Spinal cord (tissue), 10 donors: ENCODE data around the gene EYA2. TPM values are rescaled to one million over a fixed set of nuclear protein-coding genes. Genes with fewer than 3 reads are reported as not detected.

Experiments
- DNase-seq, 6 donors: peaks; one replicate each; pipeline versions ENCODE4 v3.0.0 to v3.0.0-alpha.2; 2013 to 2015; ENCODE audit warnings: low spot score in 6 of 6, low read depth in 4 of 6
- H3K27ac ChIP-seq: one replicate; pipeline ENCODE4 v1.5.1; 2013; ENCODE audit warnings: low read depth, low read length, control low read depth
- H3K27me3 ChIP-seq: one replicate; pipeline ENCODE4 v1.6.1; 2013; ENCODE audit warnings: low read length; ENCODE audit not compliant: control insufficient read depth, insufficient read depth
- H3K36me3 ChIP-seq: one replicate; pipeline ENCODE4 v1.6.1; 2013; ENCODE audit warnings: low read length; ENCODE audit not compliant: control insufficient read depth, insufficient read depth
- H3K4me1 ChIP-seq: one replicate; pipeline ENCODE4 v1.6.1; 2013; ENCODE audit warnings: low read length; ENCODE audit not compliant: control insufficient read depth, insufficient read depth
- H3K4me3 ChIP-seq: one replicate; pipeline ENCODE4 v1.5.1; 2013; ENCODE audit warnings: low read depth, low read length, control low read depth
- H3K9me3 ChIP-seq: one replicate; pipeline ENCODE4 v1.6.1; 2013; ENCODE audit warnings: low read length; ENCODE audit not compliant: control insufficient read depth, insufficient read depth
- WGBS: methylation state at CpG from one replicate; pipeline ENCODE4 v1.1.5; 2013; ENCODE audit warnings: missing lambda C conversion rate; ENCODE audit not compliant: insufficient coverage; 5-methylcytosine and 5-hydroxymethylcytosine counted together
- polyA plus RNA-seq, 2 donors: library from polyadenylated mRNA; unstranded; fragments of 120-200 nt; gene quantifications; one replicate each; pipeline ENCODE4 v1.2.1, GENCODE V29; 2013; ENCODE audit not compliant: insufficient read length in 2 of 2
- total RNA-seq, 2 donors: library from RNA; depleted of rRNA in 1 of 2; stranded (reverse); fragments of 120-200 nt in 1 of 2; fragments of >200 nt in 1 of 2; gene quantifications; one replicate each; pipeline versions ENCODE4 v1.2.3 to v1.2.4, GENCODE V29; 2013 to 2014
- donor health status: healthy.

EYA2 gene
- total and polyA plus RNA-seq, 4 donors: 10.7 to 32.7 (median 25.0) TPM

DNA sequence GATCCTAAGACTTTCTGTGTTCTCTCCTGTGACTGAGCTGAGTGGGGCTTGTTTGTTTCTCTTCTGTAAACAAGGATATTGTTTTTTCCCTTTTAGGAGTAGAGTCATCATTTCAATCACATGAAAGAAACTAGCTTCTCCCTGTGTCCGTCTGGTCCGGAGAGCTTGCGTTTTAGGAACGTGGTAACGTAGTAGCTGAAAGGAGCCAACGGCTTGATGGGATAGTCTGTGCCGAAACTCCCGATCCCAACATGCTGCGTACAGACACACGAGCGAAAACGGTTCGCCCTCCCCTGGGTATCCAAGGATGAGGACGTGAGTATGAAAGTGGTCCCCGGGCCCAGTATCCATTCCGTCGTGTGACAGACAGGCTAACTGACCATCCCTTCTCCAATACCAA lies 315.3 kb downstream of the EYA2 start:
- no peaks in the 10 kb centered on the region for H3K9me3 ChIP-seq
- no peak overlapping the region for H3K4me3 ChIP-seq
- H3K27me3 ChIP-seq: no peaks in the 10 kb centered on the region
- no peaks in the 10 kb centered on the region for H3K4me1 ChIP-seq
- 96% methylated on average over 5 of the region's 17 CpGs for WGBS
- H3K36me3 ChIP-seq: peaks cover 49% of the 10 kb centered on the region
- DNase-seq: no peak
- H3K27ac ChIP-seq: no peak overlapping the region

- Histone ChIP-seq H3K4me1 (no peaks in the 10 kb centered on the region), H3K27ac (no peak overlapping the region), H3K27me3 (no peaks in the 10 kb centered on the region), H3K36me3 (peaks cover 53% of the 10 kb centered on the region), H3K4me3 (no peak overlapping the region), H3K9me3 (no peaks in the 10 kb centered on the region)
- no peak for DNase-seq
- WGBS: 95% methylated on average over 7 of the region's 13 CpGs
Measured at GRCh38 chr20:47210470-47210869, 315.8 kb downstream of the EYA2 start.

GRCh38 chr20:47211036-47211435 lies 316.4 kb downstream of the EYA2 start:
- Histone ChIP-seq H3K27ac (no peak overlapping the region), H3K9me3 (no peaks in the 10 kb centered on the region), H3K4me1 (no peaks in the 10 kb centered on the region), H3K36me3 (peaks cover 58% of the 10 kb centered on the region), H3K27me3 (no peaks in the 10 kb centered on the region), H3K4me3 (no peak overlapping the region)
- no peak for DNase-seq
- WGBS: 100% methylated on average over 3 of the region's 7 CpGs

DNA sequence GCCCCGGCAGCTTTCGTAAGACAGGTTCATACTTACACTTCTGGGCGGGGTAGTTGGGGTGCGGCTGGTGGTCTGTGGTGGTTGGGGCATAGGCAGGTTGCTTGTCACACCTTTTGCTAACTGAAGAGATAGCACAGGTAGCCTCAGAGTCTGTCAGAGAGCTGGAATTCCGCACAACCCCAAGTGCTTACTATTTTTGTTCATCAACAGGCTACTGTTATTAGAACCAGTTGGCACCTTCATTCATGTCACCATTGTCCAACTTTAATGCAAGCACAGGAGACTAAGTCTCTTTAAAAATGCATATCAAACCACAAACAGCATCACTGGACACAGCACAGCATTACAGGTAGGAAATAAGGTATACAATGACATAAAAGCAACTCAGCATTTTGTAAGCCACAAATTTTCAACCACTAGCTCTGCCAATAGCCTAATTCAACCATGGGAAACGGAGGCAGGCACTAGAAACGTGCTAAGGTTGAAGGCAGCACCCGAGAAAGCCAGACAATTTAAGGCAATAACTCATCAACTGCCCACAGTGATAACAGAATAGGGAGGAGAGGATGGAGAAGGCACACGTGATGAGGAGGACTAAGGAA lies 318.1 kb downstream of the EYA2 start:
- no peaks in the 10 kb centered on the region for H3K27me3 ChIP-seq
- 96% methylated on average over 3 of the region's 9 CpGs for WGBS
- H3K9me3 ChIP-seq: no peaks in the 10 kb centered on the region
- H3K4me3 ChIP-seq: no peak overlapping the region
- peaks cover 62% of the 10 kb centered on the region for H3K36me3 ChIP-seq
- H3K27ac ChIP-seq: no peak overlapping the region
- H3K4me1 ChIP-seq: no peaks in the 10 kb centered on the region
- DNase-seq: no peak

DNA sequence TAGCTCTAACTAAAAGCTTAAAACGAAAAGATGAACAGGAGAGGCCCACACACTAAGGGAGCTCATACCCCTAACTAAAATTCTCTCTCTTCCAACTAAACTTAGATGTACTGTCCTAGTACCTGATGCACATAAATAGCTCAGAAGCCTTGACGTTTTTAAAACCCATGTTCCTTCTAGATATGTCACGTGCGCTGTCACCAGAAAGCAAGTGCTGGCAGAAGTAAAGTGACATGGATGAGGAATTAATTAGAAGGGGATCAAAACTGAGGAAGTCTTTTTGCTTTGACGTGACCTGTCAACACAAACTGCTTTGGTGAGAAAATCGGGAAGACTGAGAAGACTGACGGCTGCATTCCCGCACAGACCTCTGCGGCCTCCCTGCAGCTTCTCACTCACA lies 319.3 kb downstream of the EYA2 start:
- H3K36me3 ChIP-seq: peaks cover 56% of the 10 kb centered on the region
- no peaks in the 10 kb centered on the region for H3K9me3 ChIP-seq
- H3K4me1 ChIP-seq: no peaks in the 10 kb centered on the region
- no peak overlapping the region for H3K27ac ChIP-seq
- 97% methylated on average over 8 of the region's 9 CpGs for WGBS
- DNase-seq: peak in 1 of 6 donors; percentile 55
- no peaks in the 10 kb centered on the region for H3K27me3 ChIP-seq
- no peak overlapping the region for H3K4me3 ChIP-seq

DNA sequence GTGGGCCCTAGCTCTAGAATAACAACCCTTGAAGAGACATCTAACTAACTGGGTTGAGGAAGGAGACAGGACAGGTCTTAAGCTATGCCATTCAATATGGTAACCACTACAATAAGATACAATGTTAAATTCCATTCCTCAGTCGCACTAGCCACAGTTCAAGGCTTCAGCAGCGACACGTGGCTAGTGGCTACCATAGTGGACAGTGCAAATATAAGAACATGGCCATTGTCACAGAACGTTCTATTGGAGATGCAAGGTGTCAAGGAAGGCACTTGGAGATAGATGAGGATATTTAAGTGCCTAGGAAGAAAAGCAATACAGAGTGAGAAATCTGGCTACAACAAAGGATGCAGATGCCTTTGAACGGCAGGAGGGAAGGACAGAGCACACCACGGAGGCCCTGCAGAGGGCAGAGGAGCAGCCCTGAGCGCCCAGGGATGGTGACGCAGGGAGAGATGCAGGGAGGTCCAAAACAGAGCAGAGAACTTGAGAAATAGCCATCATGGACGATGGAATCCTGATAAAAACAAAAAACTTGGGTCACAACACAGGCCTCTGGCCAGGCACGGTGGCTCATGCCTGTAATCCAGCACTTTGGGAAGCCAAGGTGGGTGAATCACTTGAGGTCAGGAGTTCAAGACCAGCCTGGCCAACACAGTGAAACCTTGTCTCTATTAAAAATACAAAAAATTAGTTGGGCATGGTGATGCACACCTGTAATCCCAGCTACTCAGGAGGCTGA lies 321.2 kb downstream of the EYA2 start:
- Histone ChIP-seq H3K4me1 (no peaks in the 10 kb centered on the region), H3K4me3 (no peak overlapping the region), H3K36me3 (peaks cover 47% of the 10 kb centered on the region), H3K9me3 (no peaks in the 10 kb centered on the region), H3K27ac (no peak overlapping the region), H3K27me3 (no peaks in the 10 kb centered on the region)
- DNase-seq: no peak
- WGBS: 90% methylated on average over 9 of the region's 10 CpGs

- no peak overlapping the region for H3K4me3 ChIP-seq
- no peaks in the 10 kb centered on the region for H3K9me3 ChIP-seq
- no peaks in the 10 kb centered on the region for H3K27me3 ChIP-seq
- H3K27ac ChIP-seq: no peak overlapping the region
- H3K4me1 ChIP-seq: no peaks in the 10 kb centered on the region
- no peak for DNase-seq
- peaks cover 48% of the 10 kb centered on the region for H3K36me3 ChIP-seq
- WGBS: 100% methylated on average over 4 of the region's 7 CpGs
Measured at GRCh38 chr20:47216819-47217410, 322.3 kb downstream of the EYA2 start.

- Histone ChIP-seq H3K27me3 (no peaks in the 10 kb centered on the region), H3K4me3 (no peak overlapping the region), H3K4me1 (no peaks in the 10 kb centered on the region), H3K36me3 (peaks cover 46% of the 10 kb centered on the region), H3K9me3 (no peaks in the 10 kb centered on the region), H3K27ac (no peak overlapping the region)
- no peak for DNase-seq
- WGBS: 92% methylated on average over 7 of the region's 12 CpGs
Measured at GRCh38 chr20:47217482-47218446, 323.1 kb downstream of the EYA2 start.

DNA sequence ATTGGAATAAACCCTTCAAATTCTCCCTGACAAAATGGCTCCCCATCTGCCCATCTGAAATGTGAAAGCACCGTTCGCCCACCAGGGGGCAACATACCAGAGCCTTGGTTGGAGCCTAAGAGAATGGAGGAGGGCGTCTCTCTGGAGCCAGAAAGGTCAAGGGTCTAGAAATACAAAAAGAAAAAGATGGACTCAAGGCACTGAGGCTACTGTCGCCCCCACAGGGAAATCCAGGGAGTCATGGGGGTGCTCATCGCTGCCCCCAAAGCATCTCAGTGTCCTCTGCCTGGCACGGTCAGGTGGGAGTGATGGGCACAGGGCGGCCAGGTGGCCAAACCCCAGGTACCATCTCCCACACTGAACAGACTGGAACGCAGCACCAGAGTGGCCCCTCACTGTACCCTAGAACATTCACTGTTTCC lies 325.5 kb downstream of the EYA2 start:
- Histone ChIP-seq H3K4me1 (no peaks in the 10 kb centered on the region), H3K27me3 (no peaks in the 10 kb centered on the region), H3K9me3 (no peaks in the 10 kb centered on the region), H3K4me3 (no peak overlapping the region), H3K27ac (no peak overlapping the region), H3K36me3 (peaks cover 57% of the 10 kb centered on the region)
- DNase-seq: peak in 1 of 6 donors; percentile 33
- 84% methylated on average over 8 of the region's 8 CpGs for WGBS
